ENCODE results near the gene MEPCE. TPM values are rescaled to one million over a fixed set of nuclear protein-coding genes. Genes with fewer than 3 reads are reported as not detected.

The MEPCE gene
- total and polyA plus RNA-seq, 4 donors: 6.7 to 21.8 (median 16.5) TPM

- TF ChIP-seq HNF4A (conservative IDR thresholded peaks at IDR 0.05) (no peak), SP1 (IDR thresholded peaks at IDR 0.05) (no peak), ZBTB33 (IDR thresholded peaks at IDR 0.05) (no peak), GABPA (IDR thresholded peaks at IDR 0.05 in 1 of 2, conservative IDR thresholded peaks at IDR 0.05 in 1 of 2) (no peak), ATF3 (IDR thresholded peaks at IDR 0.05) (no peak), EGR1 (IDR thresholded peaks at IDR 0.05; ENCODE audit: low read depth in 2 of 2) (no peak), HNF4G (IDR thresholded peaks at IDR 0.05) (no peak), MAX (IDR thresholded peaks at IDR 0.05) (no peak), FOXA1 (IDR thresholded peaks at IDR 0.05) (no peak), JUND (IDR thresholded peaks at IDR 0.05) (no peak), FOXA2 (IDR thresholded peaks at IDR 0.05) (no peak), NR2F2 (IDR thresholded peaks at IDR 0.05) (no peak)
- Histone ChIP-seq H3K27me3 (ENCODE audit: control insufficient read depth in 4 of 4, insufficient read depth in 4 of 4, low read length in 3 of 4) (no peaks in the 10 kb centered on the region), H3K4me3 (ENCODE audit: low read depth in 1 of 3, low read length in 3 of 3) (no peak overlapping the region), H3K4me1 (ENCODE audit: control insufficient read depth in 4 of 4, insufficient read depth in 4 of 4, low read length in 3 of 4) (peaks cover 8 to 17% (median 12%) of the 10 kb centered on the region in 4 donors), H3K27ac (ENCODE audit: low read depth in 1 of 2, low read length in 2 of 2) (no peak overlapping the region), H3K9me3 (ENCODE audit: control insufficient read depth in 4 of 4, low read length in 3 of 4) (no peaks in the 10 kb centered on the region), H3K9ac (ENCODE audit: low read depth in 1 of 2, low read length in 2 of 2) (no peak overlapping the region), H3K36me3 (ENCODE audit: control insufficient read depth in 4 of 4, insufficient read depth in 3 of 4, low read depth in 1 of 4, low read length in 3 of 4) (peaks cover 0 to 4% (median 0%) of the 10 kb centered on the region in 4 donors)
- no peak for DNase-seq (ENCODE audit: low spot score)
These were observed 3.1 kb upstream of the MEPCE start for GRCh38 chr7:100426516-100426915.

GRCh38 chr7:100427762-100428198 is 1.9 kb upstream of the MEPCE start:
- TF ChIP-seq RAD21 (IDR thresholded peaks at IDR 0.05) (no peak), TAF1 (conservative IDR thresholded peaks at IDR 0.05) (no peak), REST (IDR thresholded peaks at IDR 0.05) (no peak), NR2F2 (IDR thresholded peaks at IDR 0.05) (no peak), MAX (IDR thresholded peaks at IDR 0.05) (no peak), EGR1 (IDR thresholded peaks at IDR 0.05; ENCODE audit: low read depth in 2 of 2) (no peak), FOXA1 (IDR thresholded peaks at IDR 0.05) (no peak), HNF4A (conservative IDR thresholded peaks at IDR 0.05) (no peak), HNF4G (IDR thresholded peaks at IDR 0.05) (no peak), SP1 (IDR thresholded peaks at IDR 0.05) (no peak), CTCF (IDR thresholded peaks at IDR 0.05; ENCODE audit: low read depth, low read length, missing input control) (no peak), RXRA (IDR thresholded peaks at IDR 0.05) (no peak), GABPA (IDR thresholded peaks at IDR 0.05 in 1 of 2, conservative IDR thresholded peaks at IDR 0.05 in 1 of 2) (no peak), ZBTB33 (IDR thresholded peaks at IDR 0.05) (no peak)
- Histone ChIP-seq H3K4me3 (ENCODE audit: low read depth in 1 of 3, low read length in 3 of 3) (peak overlapping the region; percentile 4 to 90 (median 45)), H3K27ac (ENCODE audit: low read depth in 1 of 2, low read length in 2 of 2) (peak overlapping the region; percentile 100), H3K4me1 (ENCODE audit: control insufficient read depth in 4 of 4, insufficient read depth in 4 of 4, low read length in 3 of 4) (peaks cover 12 to 27% (median 16%) of the 10 kb centered on the region in 4 donors), H3K9ac (ENCODE audit: low read depth in 1 of 2, low read length in 2 of 2) (no peak overlapping the region), H3K27me3 (ENCODE audit: control insufficient read depth in 4 of 4, insufficient read depth in 4 of 4, low read length in 3 of 4) (no peaks in the 10 kb centered on the region), H3K9me3 (ENCODE audit: control insufficient read depth in 4 of 4, low read length in 3 of 4) (no peaks in the 10 kb centered on the region), H3K36me3 (ENCODE audit: control insufficient read depth in 4 of 4, insufficient read depth in 3 of 4, low read depth in 1 of 4, low read length in 3 of 4) (peaks cover 0 to 4% (median 2%) of the 10 kb centered on the region in 4 donors)
- no peak for DNase-seq (ENCODE audit: low spot score)
- WGBS: 55% methylated on average over 16 of the region's 16 CpGs
